ENCODE data around the gene SDC3.

The SDC3 gene

GRCh38 chr1:30928171-30928570 lies 19.6 kb upstream of the SDC3 start:
- no peak for DNase-seq (ENCODE audit: low spot score)

- DNase-seq (ENCODE audit: low spot score) = no peak
These were observed 18.9 kb upstream of the SDC3 start for GRCh38 chr1:30927448-30927847.

GRCh38 chr1:30923597-30923996 lies 15.0 kb upstream of the SDC3 start:
- no peak for DNase-seq (ENCODE audit: low spot score)

- no peak for DNase-seq (ENCODE audit: low spot score)
These were observed 12.3 kb upstream of the SDC3 start for GRCh38 chr1:30920827-30921226.

GRCh38 chr1:30919025-30919881 lies 10.7 kb upstream of the SDC3 start:
- no peak for DNase-seq (ENCODE audit: low spot score)

- DNase-seq (ENCODE audit: low spot score) = no peak
These were observed 7.7 kb upstream of the SDC3 start for GRCh38 chr1:30916296-30916695.

- DNase-seq (ENCODE audit: low spot score) = no peak
These were observed 7.1 kb upstream of the SDC3 start for GRCh38 chr1:30915491-30916230.

GRCh38 chr1:30914931-30915330 lies 6.4 kb upstream of the SDC3 start:
- no peak for DNase-seq (ENCODE audit: low spot score)

- no peak for DNase-seq (ENCODE audit: low spot score)
These were observed 6.0 kb upstream of the SDC3 start for GRCh38 chr1:30914587-30914922.

- DNase-seq (ENCODE audit: low spot score) = no peak
These were observed 4.5 kb upstream of the SDC3 start for GRCh38 chr1:30912913-30913652.

GRCh38 chr1:30912224-30912623 lies 3.7 kb upstream of the SDC3 start:
- DNase-seq (ENCODE audit: low spot score) = no peak

- peak; percentile 85 for DNase-seq (ENCODE audit: low spot score)
These were observed 2.7 kb upstream of the SDC3 start for GRCh38 chr1:30911059-30911954.

- DNase-seq (ENCODE audit: low spot score) = no peak
These were observed 959 bp upstream of the SDC3 start for GRCh38 chr1:30909365-30910068.

GRCh38 chr1:30908316-30908695 lies 252 bp downstream of the SDC3 start:
- no peak for DNase-seq (ENCODE audit: low spot score)

- no peak for DNase-seq (ENCODE audit: low spot score)
These were observed 860 bp downstream of the SDC3 start for GRCh38 chr1:30907481-30908315.

- DNase-seq (ENCODE audit: low spot score) = no peak
These were observed 1.7 kb downstream of the SDC3 start for GRCh38 chr1:30906631-30907441.

GRCh38 chr1:30905916-30906620 lies 2.5 kb downstream of the SDC3 start:
- no peak for DNase-seq (ENCODE audit: low spot score)

- DNase-seq (ENCODE audit: low spot score) = no peak
These were observed 3.2 kb downstream of the SDC3 start for GRCh38 chr1:30905403-30905802.

- no peak for DNase-seq (ENCODE audit: low spot score)
These were observed 3.6 kb downstream of the SDC3 start for GRCh38 chr1:30904962-30905335.
